Measurements from ENCODE around the gene OR6C68.
"Not testable (repeated sequence)": the region's sequence is repeated elsewhere in the genome, so short reads cannot be mapped to it uniquely, and the experiment has no call there.

The OR6C68 gene

GRCh38 chr12:55472264-55472663, 19.9 kb upstream of the OR6C68 start:
- TF ChIP-seq CTCF (conservative IDR thresholded peaks at IDR 0.05; ENCODE audit: low read depth, low read length) = no peak
- no peak overlapping the region for H3K27ac ChIP-seq
- H3K36me3 ChIP-seq (ENCODE audit: insufficient read depth) = no peaks in the 10 kb centered on the region
- H3K4me1 ChIP-seq (ENCODE audit: low read depth, poor library complexity, severe bottlenecking) = peaks cover 18% of the 10 kb centered on the region
- H4K20me1 ChIP-seq (ENCODE audit: insufficient read depth) = no peaks in the 10 kb centered on the region
- no peaks in the 10 kb centered on the region for H3K79me2 ChIP-seq (ENCODE audit: insufficient read depth, low read depth)
- no peak overlapping the region for H2AFZ ChIP-seq (ENCODE audit: low read depth)
- no peak overlapping the region for H3K9ac ChIP-seq
- H3K4me2 ChIP-seq = no peak overlapping the region
- H3K27me3 ChIP-seq (ENCODE audit: insufficient read depth, low read depth) = no peaks in the 10 kb centered on the region
- no peak overlapping the region for H3K4me3 ChIP-seq (IDR thresholded peaks at IDR 0.05; ENCODE audit: insufficient read depth, low read depth, low read length)

- not testable (repeated sequence) for H3K36me3 ChIP-seq (ENCODE audit: insufficient read depth); H2AFZ ChIP-seq (ENCODE audit: low read depth); H3K4me2 ChIP-seq; H4K20me1 ChIP-seq (ENCODE audit: insufficient read depth); H3K4me1 ChIP-seq (ENCODE audit: low read depth, poor library complexity, severe bottlenecking); H3K79me2 ChIP-seq (ENCODE audit: insufficient read depth, low read depth); H3K9ac ChIP-seq; H3K27ac ChIP-seq; H3K27me3 ChIP-seq (ENCODE audit: insufficient read depth, low read depth); H3K4me3 ChIP-seq (IDR thresholded peaks at IDR 0.05; ENCODE audit: insufficient read depth, low read depth, low read length)
These were observed 13.0 kb upstream of the OR6C68 start for GRCh38 chr12:55479136-55479535.

GRCh38 chr12:55484284-55484683, 7.9 kb upstream of the OR6C68 start:
- not testable (repeated sequence) for H3K4me1 ChIP-seq (ENCODE audit: low read depth, poor library complexity, severe bottlenecking); H3K4me3 ChIP-seq (IDR thresholded peaks at IDR 0.05; ENCODE audit: insufficient read depth, low read depth, low read length); H3K79me2 ChIP-seq (ENCODE audit: insufficient read depth, low read depth); H3K27me3 ChIP-seq (ENCODE audit: insufficient read depth, low read depth); H3K27ac ChIP-seq; H3K36me3 ChIP-seq (ENCODE audit: insufficient read depth); H4K20me1 ChIP-seq (ENCODE audit: insufficient read depth)
- Histone ChIP-seq H2AFZ (ENCODE audit: low read depth) (peak overlapping the region; percentile 80), H3K9ac (peak overlapping the region; percentile 50; the same call in 1 of the 2 replicates), H3K4me2 (peak overlapping the region; percentile 36; the same call in 1 of the 2 replicates)

GRCh38 chr12:55495490-55495889, 3.3 kb downstream of the OR6C68 start:
- no peaks in the 10 kb centered on the region for H3K36me3 ChIP-seq (ENCODE audit: insufficient read depth)

DNA sequence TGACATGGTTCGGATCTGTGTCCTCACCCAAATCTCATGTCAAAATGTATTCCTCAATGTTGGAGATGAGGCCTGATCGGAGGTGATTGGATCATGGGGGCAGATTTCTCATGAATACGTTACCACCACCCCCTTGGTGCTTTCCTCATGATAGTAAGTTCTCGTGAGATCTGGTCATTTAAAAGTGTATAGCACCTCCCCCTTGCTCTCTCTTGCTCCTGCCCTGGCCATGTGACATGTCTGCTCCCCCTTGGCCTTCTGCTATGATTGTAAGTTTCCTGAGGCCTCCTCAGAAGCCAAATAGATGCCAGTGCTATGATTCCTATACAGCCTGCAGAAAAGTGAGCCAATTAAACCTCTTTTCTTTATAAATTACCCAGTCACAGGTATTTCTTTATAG, 7.1 kb downstream of the OR6C68 start:
- no peaks in the 10 kb centered on the region for H3K79me2 ChIP-seq (ENCODE audit: insufficient read depth, low read depth)
- no peak overlapping the region for H3K4me2 ChIP-seq
- H3K36me3 ChIP-seq (ENCODE audit: insufficient read depth) = no peaks in the 10 kb centered on the region
- no peaks in the 10 kb centered on the region for H3K27me3 ChIP-seq (ENCODE audit: insufficient read depth, low read depth)
- H3K27ac ChIP-seq = no peak overlapping the region
- H3K9ac ChIP-seq = no peak overlapping the region
- no peak overlapping the region for H2AFZ ChIP-seq (ENCODE audit: low read depth)
- TF ChIP-seq CTCF (conservative IDR thresholded peaks at IDR 0.05; ENCODE audit: low read depth, low read length) = no peak
- no peaks in the 10 kb centered on the region for H4K20me1 ChIP-seq (ENCODE audit: insufficient read depth)
- no peak overlapping the region for H3K4me3 ChIP-seq (IDR thresholded peaks at IDR 0.05; ENCODE audit: insufficient read depth, low read depth, low read length)
- H3K4me1 ChIP-seq (ENCODE audit: low read depth, poor library complexity, severe bottlenecking) = no peaks in the 10 kb centered on the region

More at GRCh38 chr12:55495490-55495889, 3.3 kb downstream of the OR6C68 start:
- H3K27me3 ChIP-seq (ENCODE audit: insufficient read depth, low read depth) = no peaks in the 10 kb centered on the region
- H3K27ac ChIP-seq = no peak overlapping the region
- no peaks in the 10 kb centered on the region for H3K4me1 ChIP-seq (ENCODE audit: low read depth, poor library complexity, severe bottlenecking)
- no peaks in the 10 kb centered on the region for H3K79me2 ChIP-seq (ENCODE audit: insufficient read depth, low read depth)
- no peaks in the 10 kb centered on the region for H4K20me1 ChIP-seq (ENCODE audit: insufficient read depth)
- no peak for TF ChIP-seq CTCF (conservative IDR thresholded peaks at IDR 0.05; ENCODE audit: low read depth, low read length)
- H3K4me2 ChIP-seq = no peak overlapping the region
- H2AFZ ChIP-seq (ENCODE audit: low read depth) = no peak overlapping the region
- no peak overlapping the region for H3K4me3 ChIP-seq (IDR thresholded peaks at IDR 0.05; ENCODE audit: insufficient read depth, low read depth, low read length)
- H3K9ac ChIP-seq = no peak overlapping the region
